Mesendoderm (in vitro differentiated cells): ENCODE results near the gene PSMB3.

Experiments used
- DNase-seq: peaks from one replicate; pipeline ENCODE4 v3.0.0; 2013
- H2AK5ac ChIP-seq: 2 replicates; pipeline ENCODE4 v1.6.1; 2013; ENCODE audit warnings: low read length, inconsistent platforms
- H2BK120ac ChIP-seq: 2 replicates; pipeline ENCODE4 v1.6.1; 2013; ENCODE audit warnings: low read depth, mild to moderate bottlenecking, low read length, moderate library complexity, mixed read lengths
- H2BK15ac ChIP-seq: replicated peaks from 2 replicates; pipeline ENCODE4 v1.6.1; 2013; ENCODE audit warnings: low read depth, mild to moderate bottlenecking, moderate library complexity
- H2BK5ac ChIP-seq: 2 replicates; pipeline ENCODE4 v1.6.1; 2013; ENCODE audit warnings: low read length, inconsistent platforms
- H3K18ac ChIP-seq: 2 replicates; pipeline ENCODE4 v1.6.1; 2013; ENCODE audit warnings: mild to moderate bottlenecking, low read length, mixed read lengths
- H3K23ac ChIP-seq: one replicate; pipeline ENCODE4 v1.6.1; 2013; ENCODE audit warnings: low read length
- H3K27ac ChIP-seq: 2 replicates; pipeline ENCODE4 v1.5.1; 2013; ENCODE audit warnings: low read depth, mild to moderate bottlenecking, inconsistent platforms, low read length, moderate library complexity
- H3K27me3 ChIP-seq: 2 replicates; pipeline ENCODE4 v1.6.1; 2013; ENCODE audit warnings: low read length, control low read depth, mild to moderate bottlenecking, inconsistent platforms; ENCODE audit not compliant: insufficient read depth, poor library complexity
- H3K36me3 ChIP-seq: 2 replicates; pipeline ENCODE4 v1.6.1; 2013; ENCODE audit warnings: low read length, inconsistent platforms; ENCODE audit not compliant: control insufficient read depth, insufficient read depth
- H3K4ac ChIP-seq: one replicate; pipeline ENCODE4 v1.6.1; 2013; ENCODE audit warnings: low read depth, mild to moderate bottlenecking, low read length, moderate library complexity
- H3K4me1 ChIP-seq: 2 replicates; pipeline ENCODE4 v1.6.1; 2013; ENCODE audit warnings: low read depth, low read length, inconsistent platforms; ENCODE audit not compliant: control insufficient read depth
- H3K4me2 ChIP-seq: 2 replicates; pipeline ENCODE4 v1.6.1; 2013; ENCODE audit warnings: low read length
- H3K4me3 ChIP-seq: 2 replicates; pipeline ENCODE4 v1.5.1; 2013; ENCODE audit warnings: mild to moderate bottlenecking, low read length
- H3K56ac ChIP-seq: one replicate; pipeline ENCODE4 v1.6.1; 2013; ENCODE audit warnings: low read length
- H3K79me1 ChIP-seq: 2 replicates; pipeline ENCODE4 v1.6.1; 2013; ENCODE audit warnings: low read length, inconsistent platforms
- H3K79me2 ChIP-seq: 2 replicates; pipeline ENCODE4 v1.6.1; 2013; ENCODE audit warnings: mild to moderate bottlenecking, low read length; ENCODE audit not compliant: control insufficient read depth, insufficient read depth
- H3K9ac ChIP-seq: 2 replicates; pipeline ENCODE4 v1.6.1; 2013; ENCODE audit warnings: low read length, inconsistent platforms
- H4K5ac ChIP-seq: one replicate; pipeline ENCODE4 v1.6.1; 2013; ENCODE audit warnings: low read length
- H4K8ac ChIP-seq: one replicate; pipeline ENCODE4 v1.6.1; 2013; ENCODE audit warnings: low read depth, mild to moderate bottlenecking, control low read depth, low read length, moderate library complexity
- WGBS: extraction: QIAGEN DNeasy Blood & Tissue Kit; methylation state at CpG from one replicate; pipeline ENCODE4 v1.1.7; 2013; ENCODE audit warnings: low lambda C conversion rate, missing lambda C conversion rate; ENCODE audit not compliant: insufficient coverage; ENCODE audit errors: extremely low coverage; 5-methylcytosine and 5-hydroxymethylcytosine counted together

The PSMB3 gene

GRCh38 chr17:38748149-38748891, 4.2 kb upstream of the PSMB3 start, which contains the start of gene PCGF2:
Gene PCGF2, minus strand, starts transcription at chr17:38748336. Its CDS starts 7,934 bp downstream, at chr17:38740402.
- H3K36me3 ChIP-seq, result no peaks in the 10 kb centered on the region
- H3K9ac ChIP-seq, result peak within 1 kb of the TSS; percentile 98
- no CpG with 5 or more reads among the region's 47 CpGs for WGBS
- H2AK5ac ChIP-seq, result peak within 1 kb of the TSS; percentile 71
- H3K4me1 ChIP-seq, result peaks cover 22% of the 10 kb centered on the region
- peak within 1 kb of the TSS; percentile 94 for H3K4me3 ChIP-seq
- H2BK5ac ChIP-seq, result peak within 1 kb of the TSS; percentile 97
- H3K27ac ChIP-seq, result peak within 1 kb of the TSS; percentile 91
- no peak within 1 kb of the TSS for H4K5ac ChIP-seq
- DNase-seq, result peak; percentile 98
- H3K4ac ChIP-seq, result peak within 1 kb of the TSS; percentile 98
- peaks cover 49% of the 10 kb centered on the region for H3K79me2 ChIP-seq
- H2BK15ac ChIP-seq, result no peak within 1 kb of the TSS
- H3K56ac ChIP-seq, result peak within 1 kb of the TSS; percentile 99
- peak within 1 kb of the TSS; percentile 69 for H4K8ac ChIP-seq
- peak within 1 kb of the TSS; percentile 95 for H3K4me2 ChIP-seq
- H2BK120ac ChIP-seq, result peak within 1 kb of the TSS; percentile 74
- H3K18ac ChIP-seq, result peak within 1 kb of the TSS; percentile 96
- peaks cover 7% of the 10 kb centered on the region for H3K79me1 ChIP-seq
- H3K23ac ChIP-seq, result peak within 1 kb of the TSS; percentile 95
- no peaks in the 10 kb centered on the region for H3K27me3 ChIP-seq

GRCh38 chr17:38748892-38749222, 3.7 kb upstream of the PSMB3 start:
- Histone ChIP-seq H3K27me3 (no peaks in the 10 kb centered on the region), H3K79me1 (peaks cover 10% of the 10 kb centered on the region), H3K9ac (peak overlapping the region; percentile 69), H3K4me1 (peaks cover 21% of the 10 kb centered on the region), H3K79me2 (peaks cover 47% of the 10 kb centered on the region), H2BK120ac (no peak overlapping the region), H2AK5ac (no peak overlapping the region), H3K36me3 (no peaks in the 10 kb centered on the region), H4K5ac (no peak overlapping the region), H2BK15ac (no peak overlapping the region), H3K56ac (peak overlapping the region; percentile 97), H3K27ac (peak overlapping the region; percentile 49), H2BK5ac (peak overlapping the region; percentile 41), H4K8ac (peak overlapping the region; percentile 2), H3K23ac (peak overlapping the region; percentile 48), H3K4me2 (peak overlapping the region; percentile 95), H3K4ac (peak overlapping the region; percentile 89), H3K18ac (peak overlapping the region; percentile 82), H3K4me3 (peak overlapping the region; percentile 57)
- DNase-seq, result no peak
- no CpG with 5 or more reads among the region's 32 CpGs for WGBS

GRCh38 chr17:38749223-38750043, 3.1 kb upstream of the PSMB3 start:
- H3K27me3 ChIP-seq, result no peaks in the 10 kb centered on the region
- peak overlapping the region; percentile 2 for H4K8ac ChIP-seq
- peak; percentile 89 for DNase-seq
- peak overlapping the region; percentile 1 for H2BK120ac ChIP-seq
- H2AK5ac ChIP-seq, result no peak overlapping the region
- H3K4ac ChIP-seq, result peak overlapping the region; percentile 89
- peak overlapping the region; percentile 97 for H3K56ac ChIP-seq
- peak overlapping the region; percentile 95 for H3K4me2 ChIP-seq
- WGBS, result no CpG with 5 or more reads among the region's 79 CpGs
- H4K5ac ChIP-seq, result no peak overlapping the region
- peak overlapping the region; percentile 48 for H3K23ac ChIP-seq
- H3K36me3 ChIP-seq, result no peaks in the 10 kb centered on the region
- H3K18ac ChIP-seq, result peak overlapping the region; percentile 82
- peaks cover 45% of the 10 kb centered on the region for H3K79me2 ChIP-seq
- H2BK5ac ChIP-seq, result peak overlapping the region; percentile 48
- H3K4me3 ChIP-seq, result peak overlapping the region; percentile 65
- H3K27ac ChIP-seq, result peak overlapping the region; percentile 49
- H3K4me1 ChIP-seq, result peaks cover 19% of the 10 kb centered on the region
- H3K9ac ChIP-seq, result peak overlapping the region; percentile 85
- H2BK15ac ChIP-seq, result no peak overlapping the region
- H3K79me1 ChIP-seq, result peaks cover 10% of the 10 kb centered on the region

- Histone ChIP-seq H3K4ac (no peak overlapping the region), H4K8ac (no peak overlapping the region), H3K79me2 (peaks cover 43% of the 10 kb centered on the region), H3K4me2 (peak overlapping the region; percentile 95), H3K56ac (peak overlapping the region; percentile 93), H2AK5ac (no peak overlapping the region), H3K36me3 (peaks cover 2% of the 10 kb centered on the region), H3K27me3 (no peaks in the 10 kb centered on the region), H2BK15ac (no peak overlapping the region), H3K9ac (peak overlapping the region; percentile 85), H2BK120ac (peak overlapping the region; percentile 1), H3K27ac (peak overlapping the region; percentile 46), H3K4me1 (peaks cover 19% of the 10 kb centered on the region), H4K5ac (no peak overlapping the region), H3K23ac (peak overlapping the region; percentile 75), H3K4me3 (peak overlapping the region; percentile 65), H3K79me1 (peaks cover 13% of the 10 kb centered on the region), H3K18ac (peak overlapping the region; percentile 28), H2BK5ac (no peak overlapping the region)
- no peak for DNase-seq
- no CpG with 5 or more reads among the region's 12 CpGs for WGBS
These were observed 2.6 kb upstream of the PSMB3 start for GRCh38 chr17:38750044-38750311.

- H3K18ac ChIP-seq, result no peak overlapping the region
- DNase-seq, result peak; percentile 57
- WGBS, result no CpG with 5 or more reads among the region's 28 CpGs
- peak overlapping the region; percentile 46 for H3K27ac ChIP-seq
- peaks cover 2% of the 10 kb centered on the region for H3K36me3 ChIP-seq
- H3K23ac ChIP-seq, result peak overlapping the region; percentile 75
- peak overlapping the region; percentile 11 for H2AK5ac ChIP-seq
- peak overlapping the region; percentile 93 for H3K56ac ChIP-seq
- no peaks in the 10 kb centered on the region for H3K27me3 ChIP-seq
- no peak overlapping the region for H2BK5ac ChIP-seq
- H4K8ac ChIP-seq, result no peak overlapping the region
- no peak overlapping the region for H4K5ac ChIP-seq
- H2BK15ac ChIP-seq, result no peak overlapping the region
- peaks cover 13% of the 10 kb centered on the region for H3K79me1 ChIP-seq
- H3K4me3 ChIP-seq, result peak overlapping the region; percentile 65
- peak overlapping the region; percentile 95 for H3K4me2 ChIP-seq
- H3K9ac ChIP-seq, result peak overlapping the region; percentile 85
- peaks cover 38% of the 10 kb centered on the region for H3K79me2 ChIP-seq
- H2BK120ac ChIP-seq, result no peak overlapping the region
- peaks cover 19% of the 10 kb centered on the region for H3K4me1 ChIP-seq
- H3K4ac ChIP-seq, result no peak overlapping the region
These were observed 2.0 kb upstream of the PSMB3 start for GRCh38 chr17:38750312-38751121.
